PC-9 (cell line): ENCODE results near the gene NT5DC1. TPM values are rescaled to one million over a fixed set of nuclear protein-coding genes. Genes with fewer than 3 reads are reported as not detected.

Experiments used
- BruUV-seq: library from RNA; stranded (reverse); fragments of 400-500 nt; replicated peaks from 2 replicates; lab custom pipeline; 2021; lab: Mats Ljungman, UMichigan
- CTCF ChIA-PET: fragments of 300-600 bp; sonication (Branson Sonifier 250); formaldehyde crosslinking; loops from one replicate; lab custom pipeline; 2022; ENCODE audit warnings: antibody characterized with exemption; lab: Charles Lee
- POLR2A ChIA-PET: fragments of 300-600 bp; sonication (Branson Sonifier 250); formaldehyde crosslinking; loops from one replicate; lab custom pipeline; 2022; ENCODE audit warnings: antibody characterized with exemption; ENCODE audit not compliant: unreplicated experiment; lab: Charles Lee
- DNase-seq, 2 experiments: peaks; one replicate each; pipeline versions ENCODE4 v3.0.0 to v3.0.0-alpha.2; 2015 to 2022; ENCODE audit warnings: mixed read lengths in 1 of 2
- H2AFZ ChIP-seq: fragments of 200-600 bp; sonication (generic); 2 replicates; pipeline ENCODE4 v1.8.1; 2017; ENCODE audit warnings: antibody characterized with exemption
- H3F3A ChIP-seq: fragments of 200-600 bp; sonication (generic); 2 replicates; pipeline ENCODE4 v1.8.1; 2017; ENCODE audit warnings: antibody characterized with exemption, mild to moderate bottlenecking, low read depth; ENCODE audit not compliant: insufficient read depth
- H3K27ac ChIP-seq: fragments of 200-600 bp; sonication (generic); 2 replicates; pipeline ENCODE4 v1.6.1; 2016; ENCODE audit warnings: mixed run types
- H3K27me3 ChIP-seq: fragments of 200-600 bp; sonication (generic); 2 replicates; pipeline ENCODE4 v1.6.1; 2016; ENCODE audit warnings: low read depth, mixed run types; ENCODE audit not compliant: insufficient read depth
- H3K36me3 ChIP-seq: fragments of 200-600 bp; sonication (generic); 2 replicates; pipeline ENCODE4 v1.6.1; 2016; ENCODE audit warnings: low read depth, mixed run types
- H3K4me1 ChIP-seq: fragments of 200-600 bp; sonication (generic); replicated peaks from 2 replicates; pipeline ENCODE4 v1.6.1; 2016; ENCODE audit warnings: mixed run types; ENCODE audit not compliant: insufficient read depth
- H3K4me2 ChIP-seq: fragments of 200-600 bp; sonication (generic); 2 replicates; pipeline ENCODE4 v1.6.1; 2017; ENCODE audit warnings: mixed run types
- H3K4me3 ChIP-seq: fragments of 200-600 bp; sonication (generic); 2 replicates; pipeline ENCODE4 v1.6.1; 2016; ENCODE audit warnings: mixed run types
- H3K79me2 ChIP-seq: fragments of 200-600 bp; sonication (generic); 2 replicates; pipeline ENCODE4 v1.6.1; 2017; ENCODE audit warnings: low read depth, mixed run types
- H3K9me2 ChIP-seq: fragments of 200-600 bp; sonication (generic); 2 replicates; pipeline ENCODE4 v1.8.1; 2017; ENCODE audit warnings: mild to moderate bottlenecking; ENCODE audit not compliant: insufficient read depth
- H3K9me3 ChIP-seq: fragments of 200-600 bp; sonication (generic); 2 replicates; pipeline ENCODE4 v1.8.1; 2016; ENCODE audit warnings: low read depth; ENCODE audit not compliant: insufficient read depth
- H4K20me1 ChIP-seq: fragments of 200-600 bp; sonication (generic); 2 replicates; pipeline ENCODE4 v1.8.1; 2017; ENCODE audit not compliant: insufficient read depth
- CTCF ChIP-seq: fragments of 200-600 bp; sonication (generic); conservative IDR thresholded peaks from 2 replicates; pipeline ENCODE4 v1.6.1; 2017; ENCODE audit warnings: mixed run types, antibody characterized with exemption, mild to moderate bottlenecking, moderate library complexity
- EZH2 ChIP-seq: fragments of 200-600 bp; sonication (generic); IDR thresholded peaks from 2 replicates; pipeline ENCODE4 v1.8.0; 2017; ENCODE audit warnings: antibody characterized with exemption, low read depth
- intact Hi-C: fragments of 100-400 bp; cut with micrococcal nuclease; formaldehyde crosslinking; loops from one replicate; pipeline ENCODE4 v1.10.0; 2022; ENCODE audit not compliant: unreplicated experiment
- total RNA-seq: library from RNA; stranded (reverse); gene quantifications from 2 replicates; pipeline ENCODE4 v1.2.3, GENCODE V29; 2021

The NT5DC1 gene
- total RNA-seq, 1 experiment from 2014 or later, result 33.5 TPM

- peaks cover 41% of the 10 kb centered on the region for H3K79me2 ChIP-seq
- peak overlapping the region; percentile 97 for H2AFZ ChIP-seq
- BruUV-seq, result TSS peak; percentile 74
- 0 out of 2 replicates have a peak, but pooled peaks cover 4% of the 10 kb centered on the region for H3K36me3 ChIP-seq
- DNase-seq, result no peak
- TF ChIP-seq CTCF, result no peak
- TF ChIP-seq EZH2, result no peak
- peak overlapping the region; percentile 77 for H3K27ac ChIP-seq
- no peaks in the 10 kb centered on the region for H3K27me3 ChIP-seq
- H4K20me1 ChIP-seq, result no peaks in the 10 kb centered on the region
- H3F3A ChIP-seq, result no peaks in the 10 kb centered on the region
- ChIA-PET POLR2A (interaction anchor here (0.6 to 0.9 kb wide), 3 partner anchors 11 to 136 kb away, joined by 3 to 8 read pairs (median 5); no protein-coding TSS in a partner anchor), CTCF (interaction anchor here (0.6 kb wide), 1 partner anchor 202 kb away, joined by 4 read pairs; no protein-coding TSS in a partner anchor)
- H3K4me2 ChIP-seq, result peak overlapping the region; percentile 94
- H3K4me3 ChIP-seq, result peak overlapping the region; percentile 82
- H3K9me3 ChIP-seq, result no peaks in the 10 kb centered on the region
- intact Hi-C loops, result loop anchor here (1.0 kb wide), 1 partner anchor 25 kb away; the partner anchor contains the start of gene TSPYL1
- no peaks in the 10 kb centered on the region for H3K9me2 ChIP-seq
- H3K4me1 ChIP-seq, result peaks cover 45% of the 10 kb centered on the region
These were observed 153.8 kb downstream of the NT5DC1 start for GRCh38 chr6:116254297-116255056.

GRCh38 chr6:116255246-116255800 lies 154.7 kb downstream of the NT5DC1 start:
- Histone ChIP-seq H3K79me2 (peaks cover 41% of the 10 kb centered on the region), H2AFZ (no peak overlapping the region), H4K20me1 (no peaks in the 10 kb centered on the region), H3K27ac (no peak overlapping the region), H3K4me3 (peak overlapping the region; percentile 82; the same call in 1 of the 2 replicates), H3F3A (no peaks in the 10 kb centered on the region), H3K9me3 (no peaks in the 10 kb centered on the region), H3K27me3 (no peaks in the 10 kb centered on the region), H3K4me2 (peak overlapping the region; percentile 94), H3K9me2 (no peaks in the 10 kb centered on the region), H3K4me1 (peaks cover 39% of the 10 kb centered on the region), H3K36me3 (0 out of 2 replicates have a peak, but pooled peaks cover 4% of the 10 kb centered on the region)
- ChIA-PET CTCF (interaction anchor here (0.6 kb wide), 1 partner anchor 202 kb away, joined by 4 read pairs; no protein-coding TSS in a partner anchor), POLR2A (interaction anchor here (0.9 kb wide), 1 partner anchor 16 kb away, joined by 8 read pairs; no protein-coding TSS in a partner anchor)
- intact Hi-C loops, result no loop called here
- BruUV-seq, result no TSS peak
- DNase-seq, result no peak
- TF ChIP-seq EZH2 (no peak), CTCF (no peak)

GRCh38 chr6:116256694-116257093 lies 156.0 kb downstream of the NT5DC1 start:
- no peak overlapping the region for H3K4me3 ChIP-seq
- TF ChIP-seq CTCF (no peak), EZH2 (no peak)
- H4K20me1 ChIP-seq, result no peaks in the 10 kb centered on the region
- no peaks in the 10 kb centered on the region for H3K27me3 ChIP-seq
- no peaks in the 10 kb centered on the region for H3K9me2 ChIP-seq
- no peak overlapping the region for H2AFZ ChIP-seq
- intact Hi-C loops, result no loop called here
- H3K27ac ChIP-seq, result no peak overlapping the region
- POLR2A ChIA-PET, result no interaction called here
- H3K79me2 ChIP-seq, result peaks cover 35% of the 10 kb centered on the region
- BruUV-seq, result no TSS peak
- DNase-seq, result no peak
- H3F3A ChIP-seq, result no peaks in the 10 kb centered on the region
- no peak overlapping the region for H3K4me2 ChIP-seq
- H3K36me3 ChIP-seq, result 0 out of 2 replicates have a peak, but pooled peaks cover 4% of the 10 kb centered on the region
- CTCF ChIA-PET, result no interaction called here
- no peaks in the 10 kb centered on the region for H3K9me3 ChIP-seq
- H3K4me1 ChIP-seq, result peaks cover 26% of the 10 kb centered on the region
